ENCODE results near the gene GLDC. TPM values are rescaled to one million over a fixed set of nuclear protein-coding genes. Genes with fewer than 3 reads are reported as not detected.

The GLDC gene
- total RNA-seq, 1 experiment from 2014 or later, result 145 TPM

DNA sequence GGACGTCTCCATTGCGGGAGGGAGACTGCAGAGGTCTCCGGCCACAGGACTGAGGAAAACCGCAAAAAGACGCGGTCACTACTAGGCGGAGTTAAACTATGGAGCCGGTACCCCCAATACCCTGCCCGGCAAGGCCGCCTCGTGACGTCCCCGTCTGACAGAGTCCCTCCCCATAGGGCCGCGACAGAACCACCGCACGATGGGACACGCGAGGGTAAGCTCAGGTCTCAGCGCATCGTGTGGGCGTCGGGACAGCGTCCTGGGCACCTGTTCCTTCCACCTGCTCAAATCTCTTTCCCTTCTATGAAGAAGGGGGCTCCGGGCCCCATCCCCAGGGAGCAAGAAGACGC is 35.2 kb upstream of the GLDC start:
- peaks cover 18% of the 10 kb centered on the region; the same call in 1 of the 2 replicates for H3K36me3 Mint-ChIP-seq
- ChIA-PET CTCF (interaction anchor here (1.6 kb wide), 1 partner anchor 13 kb away, joined by 6 read pairs; no protein-coding TSS in a partner anchor), POLR2A (interaction anchor here (0.6 kb wide), 1 partner anchor 1003 kb away, joined by 4 read pairs; no protein-coding TSS in a partner anchor)
- peaks cover 18% of the 10 kb centered on the region for H3K4me1 Mint-ChIP-seq
- peak overlapping the region; percentile 86 for H3K4me3 Mint-ChIP-seq
- peak; percentile 29 for ATAC-seq
- no peak for TF ChIP-seq NFYB (CRISPR knock-in tag; conservative IDR thresholded peaks at IDR 0.05; ENCODE audit: low read depth)
- TF ChIP-seq, protein P1, sequence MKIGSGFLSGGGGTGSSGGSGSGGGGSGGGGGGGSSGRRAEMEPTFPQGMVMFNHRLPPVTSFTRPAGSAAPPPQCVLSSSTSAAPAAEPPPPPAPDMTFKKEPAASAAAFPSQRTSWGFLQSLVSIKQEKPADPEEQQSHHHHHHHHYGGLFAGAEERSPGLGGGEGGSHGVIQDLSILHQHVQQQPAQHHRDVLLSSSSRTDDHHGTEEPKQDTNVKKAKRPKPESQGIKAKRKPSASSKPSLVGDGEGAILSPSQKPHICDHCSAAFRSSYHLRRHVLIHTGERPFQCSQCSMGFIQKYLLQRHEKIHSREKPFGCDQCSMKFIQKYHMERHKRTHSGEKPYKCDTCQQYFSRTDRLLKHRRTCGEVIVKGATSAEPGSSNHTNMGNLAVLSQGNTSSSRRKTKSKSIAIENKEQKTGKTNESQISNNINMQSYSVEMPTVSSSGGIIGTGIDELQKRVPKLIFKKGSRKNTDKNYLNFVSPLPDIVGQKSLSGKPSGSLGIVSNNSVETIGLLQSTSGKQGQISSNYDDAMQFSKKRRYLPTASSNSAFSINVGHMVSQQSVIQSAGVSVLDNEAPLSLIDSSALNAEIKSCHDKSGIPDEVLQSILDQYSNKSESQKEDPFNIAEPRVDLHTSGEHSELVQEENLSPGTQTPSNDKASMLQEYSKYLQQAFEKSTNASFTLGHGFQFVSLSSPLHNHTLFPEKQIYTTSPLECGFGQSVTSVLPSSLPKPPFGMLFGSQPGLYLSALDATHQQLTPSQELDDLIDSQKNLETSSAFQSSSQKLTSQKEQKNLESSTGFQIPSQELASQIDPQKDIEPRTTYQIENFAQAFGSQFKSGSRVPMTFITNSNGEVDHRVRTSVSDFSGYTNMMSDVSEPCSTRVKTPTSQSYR (CRISPR knock-in tag; IDR thresholded peaks at IDR 0.05), result no peak
- TF ChIP-seq, protein P2, sequence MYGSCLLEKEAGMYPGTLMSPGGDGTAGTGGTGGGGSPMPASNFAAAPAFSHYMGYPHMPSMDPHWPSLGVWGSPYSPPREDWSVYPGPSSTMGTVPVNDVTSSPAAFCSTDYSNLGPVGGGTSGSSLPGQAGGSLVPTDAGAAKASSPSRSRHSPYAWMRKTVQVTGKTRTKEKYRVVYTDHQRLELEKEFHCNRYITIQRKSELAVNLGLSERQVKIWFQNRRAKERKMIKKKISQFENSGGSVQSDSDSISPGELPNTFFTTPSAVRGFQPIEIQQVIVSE (CRISPR knock-in tag; IDR thresholded peaks at IDR 0.05; ENCODE audit: borderline replicate concordance), result no peak
- TF ChIP-seq CBFB (CRISPR knock-in tag; IDR thresholded peaks at IDR 0.05; ENCODE audit: low read depth), result peak; percentile 41; the same call in 1 of the 2 replicates
- peak; percentile 38; the same call in 1 of the 2 replicates for TF ChIP-seq CREM (CRISPR knock-in tag; IDR thresholded peaks at IDR 0.05)
- TF ChIP-seq PRRX2 (CRISPR knock-in tag; IDR thresholded peaks at IDR 0.05), result no peak
- TF ChIP-seq, protein P3, sequence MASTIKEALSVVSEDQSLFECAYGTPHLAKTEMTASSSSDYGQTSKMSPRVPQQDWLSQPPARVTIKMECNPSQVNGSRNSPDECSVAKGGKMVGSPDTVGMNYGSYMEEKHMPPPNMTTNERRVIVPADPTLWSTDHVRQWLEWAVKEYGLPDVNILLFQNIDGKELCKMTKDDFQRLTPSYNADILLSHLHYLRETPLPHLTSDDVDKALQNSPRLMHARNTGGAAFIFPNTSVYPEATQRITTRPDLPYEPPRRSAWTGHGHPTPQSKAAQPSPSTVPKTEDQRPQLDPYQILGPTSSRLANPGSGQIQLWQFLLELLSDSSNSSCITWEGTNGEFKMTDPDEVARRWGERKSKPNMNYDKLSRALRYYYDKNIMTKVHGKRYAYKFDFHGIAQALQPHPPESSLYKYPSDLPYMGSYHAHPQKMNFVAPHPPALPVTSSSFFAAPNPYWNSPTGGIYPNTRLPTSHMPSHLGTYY (CRISPR knock-in tag; IDR thresholded peaks at IDR 0.05), result peak; percentile 33; the same call in 1 of the 2 replicates
- 0 out of 2 replicates have a peak, but pooled peaks have one; percentile 8 for TF ChIP-seq IRF2 (CRISPR knock-in tag; IDR thresholded peaks at IDR 0.05; ENCODE audit: borderline replicate concordance, low read depth)
- TF ChIP-seq, protein P4, sequence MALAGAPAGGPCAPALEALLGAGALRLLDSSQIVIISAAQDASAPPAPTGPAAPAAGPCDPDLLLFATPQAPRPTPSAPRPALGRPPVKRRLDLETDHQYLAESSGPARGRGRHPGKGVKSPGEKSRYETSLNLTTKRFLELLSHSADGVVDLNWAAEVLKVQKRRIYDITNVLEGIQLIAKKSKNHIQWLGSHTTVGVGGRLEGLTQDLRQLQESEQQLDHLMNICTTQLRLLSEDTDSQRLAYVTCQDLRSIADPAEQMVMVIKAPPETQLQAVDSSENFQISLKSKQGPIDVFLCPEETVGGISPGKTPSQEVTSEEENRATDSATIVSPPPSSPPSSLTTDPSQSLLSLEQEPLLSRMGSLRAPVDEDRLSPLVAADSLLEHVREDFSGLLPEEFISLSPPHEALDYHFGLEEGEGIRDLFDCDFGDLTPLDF (CRISPR knock-in tag; IDR thresholded peaks at IDR 0.05), result peak; percentile 5; the same call in 1 of the 2 replicates
- TF ChIP-seq TP53 (CRISPR knock-in tag; IDR thresholded peaks at IDR 0.05), result 0 out of 2 replicates have a peak, but pooled peaks have one; percentile 9
- TF ChIP-seq NFE2L1 (CRISPR knock-in tag; IDR thresholded peaks at IDR 0.05), result 0 out of 2 replicates have a peak, but pooled peaks have one; percentile 2
- no peaks in the 10 kb centered on the region for H3K27me3 Mint-ChIP-seq (ENCODE audit: low read depth)
- peak; percentile 64 for DNase-seq (ENCODE audit: low spot score)
- H3K9me3 Mint-ChIP-seq, result peaks cover 4% of the 10 kb centered on the region
- H3K27ac Mint-ChIP-seq, result peak overlapping the region; percentile 99

DNA sequence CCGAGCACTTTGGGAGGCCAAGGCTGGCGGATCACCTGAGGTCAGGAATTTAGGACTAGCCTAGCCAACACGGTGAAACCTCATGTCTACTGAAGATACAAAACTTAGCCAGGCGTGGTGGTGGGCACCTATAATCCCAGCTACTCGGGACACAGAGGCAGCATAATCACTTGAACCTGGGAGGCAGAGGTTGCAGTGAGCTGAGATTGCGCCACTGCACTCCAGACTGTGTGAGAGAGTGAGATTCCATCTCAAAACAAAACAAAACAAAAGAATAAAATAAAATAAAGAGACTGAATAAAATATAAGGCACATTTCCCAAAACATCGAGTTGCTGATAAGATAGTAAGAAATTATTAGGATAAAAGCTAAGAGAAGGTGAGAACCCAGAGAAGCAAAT is 32.3 kb upstream of the GLDC start:
- CTCF ChIA-PET, result interaction anchor here (0.6 to 1.7 kb wide), 3 partner anchors 11 to 93 kb away, joined by 4 to 5 read pairs (median 5); no protein-coding TSS in a partner anchor
- DNase-seq (ENCODE audit: low spot score) (no peak), ATAC-seq (no peak)
- POLR2A ChIA-PET, result interaction anchor here (1.0 kb wide), 1 partner anchor 265 kb away, joined by 3 read pairs; the partner anchor contains the start of gene UHRF2
- TF ChIP-seq, protein P5, sequence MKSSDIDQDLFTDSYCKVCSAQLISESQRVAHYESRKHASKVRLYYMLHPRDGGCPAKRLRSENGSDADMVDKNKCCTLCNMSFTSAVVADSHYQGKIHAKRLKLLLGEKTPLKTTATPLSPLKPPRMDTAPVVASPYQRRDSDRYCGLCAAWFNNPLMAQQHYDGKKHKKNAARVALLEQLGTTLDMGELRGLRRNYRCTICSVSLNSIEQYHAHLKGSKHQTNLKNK (CRISPR knock-in tag; IDR thresholded peaks at IDR 0.05), result no peak
- TF ChIP-seq NR2C2 (CRISPR knock-in tag; IDR thresholded peaks at IDR 0.05) (no peak), TP53 (CRISPR knock-in tag; IDR thresholded peaks at IDR 0.05) (no peak), ZNF138 (CRISPR knock-in tag; conservative IDR thresholded peaks at IDR 0.05) (no peak)
- TF ChIP-seq, protein P6, sequence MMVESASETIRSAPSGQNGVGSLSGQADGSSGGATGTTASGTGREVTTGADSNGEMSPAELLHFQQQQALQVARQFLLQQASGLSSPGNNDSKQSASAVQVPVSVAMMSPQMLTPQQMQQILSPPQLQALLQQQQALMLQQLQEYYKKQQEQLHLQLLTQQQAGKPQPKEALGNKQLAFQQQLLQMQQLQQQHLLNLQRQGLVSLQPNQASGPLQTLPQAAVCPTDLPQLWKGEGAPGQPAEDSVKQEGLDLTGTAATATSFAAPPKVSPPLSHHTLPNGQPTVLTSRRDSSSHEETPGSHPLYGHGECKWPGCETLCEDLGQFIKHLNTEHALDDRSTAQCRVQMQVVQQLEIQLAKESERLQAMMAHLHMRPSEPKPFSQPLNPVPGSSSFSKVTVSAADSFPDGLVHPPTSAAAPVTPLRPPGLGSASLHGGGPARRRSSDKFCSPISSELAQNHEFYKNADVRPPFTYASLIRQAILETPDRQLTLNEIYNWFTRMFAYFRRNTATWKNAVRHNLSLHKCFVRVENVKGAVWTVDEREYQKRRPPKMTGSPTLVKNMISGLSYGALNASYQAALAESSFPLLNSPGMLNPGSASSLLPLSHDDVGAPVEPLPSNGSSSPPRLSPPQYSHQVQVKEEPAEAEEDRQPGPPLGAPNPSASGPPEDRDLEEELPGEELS (CRISPR knock-in tag; IDR thresholded peaks at IDR 0.05), result no peak
- TF ChIP-seq, protein P7, sequence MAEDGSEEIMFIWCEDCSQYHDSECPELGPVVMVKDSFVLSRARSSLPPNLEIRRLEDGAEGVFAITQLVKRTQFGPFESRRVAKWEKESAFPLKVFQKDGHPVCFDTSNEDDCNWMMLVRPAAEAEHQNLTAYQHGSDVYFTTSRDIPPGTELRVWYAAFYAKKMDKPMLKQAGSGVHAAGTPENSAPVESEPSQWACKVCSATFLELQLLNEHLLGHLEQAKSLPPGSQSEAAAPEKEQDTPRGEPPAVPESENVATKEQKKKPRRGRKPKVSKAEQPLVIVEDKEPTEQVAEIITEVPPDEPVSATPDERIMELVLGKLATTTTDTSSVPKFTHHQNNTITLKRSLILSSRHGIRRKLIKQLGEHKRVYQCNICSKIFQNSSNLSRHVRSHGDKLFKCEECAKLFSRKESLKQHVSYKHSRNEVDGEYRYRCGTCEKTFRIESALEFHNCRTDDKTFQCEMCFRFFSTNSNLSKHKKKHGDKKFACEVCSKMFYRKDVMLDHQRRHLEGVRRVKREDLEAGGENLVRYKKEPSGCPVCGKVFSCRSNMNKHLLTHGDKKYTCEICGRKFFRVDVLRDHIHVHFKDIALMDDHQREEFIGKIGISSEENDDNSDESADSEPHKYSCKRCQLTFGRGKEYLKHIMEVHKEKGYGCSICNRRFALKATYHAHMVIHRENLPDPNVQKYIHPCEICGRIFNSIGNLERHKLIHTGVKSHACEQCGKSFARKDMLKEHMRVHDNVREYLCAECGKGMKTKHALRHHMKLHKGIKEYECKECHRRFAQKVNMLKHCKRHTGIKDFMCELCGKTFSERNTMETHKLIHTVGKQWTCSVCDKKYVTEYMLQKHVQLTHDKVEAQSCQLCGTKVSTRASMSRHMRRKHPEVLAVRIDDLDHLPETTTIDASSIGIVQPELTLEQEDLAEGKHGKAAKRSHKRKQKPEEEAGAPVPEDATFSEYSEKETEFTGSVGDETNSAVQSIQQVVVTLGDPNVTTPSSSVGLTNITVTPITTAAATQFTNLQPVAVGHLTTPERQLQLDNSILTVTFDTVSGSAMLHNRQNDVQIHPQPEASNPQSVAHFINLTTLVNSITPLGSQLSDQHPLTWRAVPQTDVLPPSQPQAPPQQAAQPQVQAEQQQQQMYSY (CRISPR knock-in tag; IDR thresholded peaks at IDR 0.05), result no peak
- Mint-ChIP-seq H3K4me1 (peaks cover 9% of the 10 kb centered on the region), H3K27me3 (ENCODE audit: low read depth) (no peaks in the 10 kb centered on the region), H3K36me3 (peaks cover 21% of the 10 kb centered on the region; the same call in 1 of the 2 replicates), H3K9me3 (peaks cover 4% of the 10 kb centered on the region), H3K27ac (0 out of 2 replicates have a peak overlapping the region, but pooled peaks have one; percentile 41), H3K4me3 (no peak overlapping the region)

Measured in WTC11 (cell line).